Activated naive CD8-positive, alpha-beta T cell (primary cell): Measurements from ENCODE around the gene C3orf20.

ENCODE experiments used
- H3K27ac Mint-ChIP-seq: one replicate; pipeline ENCODE4 v1.8.0; 2021; ENCODE audit warnings: mixed read lengths
- H3K27me3 Mint-ChIP-seq: one replicate; pipeline ENCODE4 v1.8.0; 2021; ENCODE audit warnings: mixed read lengths
- H3K36me3 Mint-ChIP-seq: one replicate; pipeline ENCODE4 v1.8.0; 2021; ENCODE audit warnings: mixed read lengths
- H3K4me1 Mint-ChIP-seq: one replicate; pipeline ENCODE4 v1.8.0; 2021; ENCODE audit warnings: low read depth, mixed read lengths
- H3K4me3 Mint-ChIP-seq: one replicate; pipeline ENCODE4 v1.8.0; 2021; ENCODE audit warnings: mild to moderate bottlenecking, mixed read lengths
- H3K9me3 Mint-ChIP-seq: one replicate; pipeline ENCODE4 v1.8.0; 2021; ENCODE audit warnings: low read depth, mixed read lengths

Gene C3orf20

GRCh38 chr3:14664170-14664569, 10.8 kb upstream of the C3orf20 start:
- H3K4me1 Mint-ChIP-seq, result peaks cover 10% of the 10 kb centered on the region
- H3K27ac Mint-ChIP-seq, result no peak overlapping the region

DNA sequence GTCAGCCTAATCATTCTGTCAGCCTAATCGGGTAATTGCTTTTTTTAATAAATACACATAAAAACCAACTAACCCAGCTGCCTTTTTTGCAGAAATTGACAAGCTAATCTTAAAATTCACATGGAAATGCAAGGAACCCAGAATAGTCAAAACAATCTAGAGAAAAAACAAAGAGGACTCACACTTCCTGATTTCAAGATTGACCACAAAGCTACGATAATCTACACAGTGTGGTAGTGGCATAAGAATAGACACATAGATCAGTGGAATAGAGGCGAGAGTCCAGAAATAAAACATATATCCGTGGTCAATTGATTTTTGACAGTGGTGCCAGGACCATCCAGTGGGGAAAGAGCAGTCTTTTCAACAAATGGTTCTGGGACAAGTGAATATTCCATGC, 2.4 kb upstream of the C3orf20 start:
- Mint-ChIP-seq H3K27ac (no peak overlapping the region), H3K27me3 (no peaks in the 10 kb centered on the region), H3K4me3 (no peak overlapping the region), H3K36me3 (peaks cover 4% of the 10 kb centered on the region), H3K9me3 (no peaks in the 10 kb centered on the region), H3K4me1 (no peaks in the 10 kb centered on the region)

More at GRCh38 chr3:14664170-14664569, 10.8 kb upstream of the C3orf20 start:
- Mint-ChIP-seq H3K27me3 (no peaks in the 10 kb centered on the region), H3K4me3 (no peak overlapping the region), H3K36me3 (peaks cover 7% of the 10 kb centered on the region), H3K9me3 (no peaks in the 10 kb centered on the region)

DNA sequence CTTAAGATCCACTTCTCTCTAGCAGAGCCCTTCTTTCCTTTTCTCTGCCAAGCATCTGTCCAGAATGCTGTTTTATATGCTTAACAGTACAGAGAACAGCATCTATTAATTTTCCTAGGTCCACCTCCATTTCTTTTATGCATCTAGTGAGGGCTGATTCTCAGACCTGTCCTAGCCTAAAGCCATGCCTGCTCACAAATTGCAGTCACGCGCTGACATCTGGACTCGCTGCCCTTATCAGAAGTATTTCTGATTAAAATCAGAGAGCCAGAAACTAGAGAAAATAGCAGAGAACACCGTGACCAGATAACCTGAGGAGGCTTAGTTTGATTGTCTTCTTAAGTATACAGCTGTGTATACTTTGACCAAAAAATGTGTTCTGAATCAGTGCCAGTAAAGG, 1.9 kb downstream of the C3orf20 start:
- Mint-ChIP-seq H3K27me3 (no peaks in the 10 kb centered on the region), H3K36me3 (peaks cover 8% of the 10 kb centered on the region), H3K4me3 (no peak overlapping the region), H3K9me3 (no peaks in the 10 kb centered on the region), H3K4me1 (no peaks in the 10 kb centered on the region), H3K27ac (no peak overlapping the region)

DNA sequence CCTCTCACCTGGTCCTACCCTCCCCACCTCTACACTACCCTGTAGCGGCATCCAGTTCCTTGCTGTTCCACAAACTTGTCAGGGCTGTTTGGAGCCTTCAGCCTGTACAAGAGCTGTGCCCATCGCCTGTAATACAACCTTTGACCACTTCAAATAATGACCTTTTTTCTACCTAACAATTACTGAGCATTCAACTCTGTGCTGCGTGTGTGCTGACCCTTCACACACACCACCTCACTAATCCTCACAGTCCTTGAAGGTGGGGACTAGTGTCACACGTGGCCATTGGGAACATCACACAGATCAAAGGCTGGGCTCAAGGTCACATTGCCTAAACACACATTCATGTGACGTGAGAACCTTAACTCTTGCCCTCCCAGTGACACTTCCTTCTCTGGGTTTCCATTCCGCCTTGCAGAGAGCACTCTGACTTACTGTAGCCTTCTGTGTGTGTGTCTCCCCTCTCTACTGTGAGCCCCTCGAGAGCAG, 3.1 kb downstream of the C3orf20 start:
- H3K9me3 Mint-ChIP-seq, result no peaks in the 10 kb centered on the region
- H3K27ac Mint-ChIP-seq, result no peak overlapping the region
- H3K4me3 Mint-ChIP-seq, result no peak overlapping the region
- no peaks in the 10 kb centered on the region for H3K4me1 Mint-ChIP-seq
- peaks cover 5% of the 10 kb centered on the region for H3K36me3 Mint-ChIP-seq
- no peaks in the 10 kb centered on the region for H3K27me3 Mint-ChIP-seq

DNA sequence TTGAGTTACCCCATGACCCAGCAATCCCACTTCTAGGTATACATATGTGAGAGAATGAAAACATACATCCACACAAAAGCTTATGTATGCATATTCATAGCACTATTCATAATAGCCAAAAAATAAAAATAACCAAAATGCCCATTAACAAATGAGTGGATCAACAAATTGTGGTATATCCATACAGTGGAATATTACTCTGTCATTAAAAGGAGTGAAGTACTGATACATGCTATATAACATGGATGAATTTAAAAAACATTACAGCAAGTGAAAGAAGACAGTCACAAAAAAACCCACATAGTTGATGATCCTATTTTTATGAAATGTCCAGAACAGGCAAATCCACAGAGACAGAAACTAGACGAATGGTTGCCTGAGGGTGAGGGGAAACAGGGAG, 5.2 kb downstream of the C3orf20 start:
- H3K4me3 Mint-ChIP-seq, result no peak overlapping the region
- H3K27me3 Mint-ChIP-seq, result no peaks in the 10 kb centered on the region
- H3K9me3 Mint-ChIP-seq, result no peaks in the 10 kb centered on the region
- H3K27ac Mint-ChIP-seq, result no peak overlapping the region
- H3K4me1 Mint-ChIP-seq, result no peaks in the 10 kb centered on the region
- peaks cover 4% of the 10 kb centered on the region for H3K36me3 Mint-ChIP-seq

DNA sequence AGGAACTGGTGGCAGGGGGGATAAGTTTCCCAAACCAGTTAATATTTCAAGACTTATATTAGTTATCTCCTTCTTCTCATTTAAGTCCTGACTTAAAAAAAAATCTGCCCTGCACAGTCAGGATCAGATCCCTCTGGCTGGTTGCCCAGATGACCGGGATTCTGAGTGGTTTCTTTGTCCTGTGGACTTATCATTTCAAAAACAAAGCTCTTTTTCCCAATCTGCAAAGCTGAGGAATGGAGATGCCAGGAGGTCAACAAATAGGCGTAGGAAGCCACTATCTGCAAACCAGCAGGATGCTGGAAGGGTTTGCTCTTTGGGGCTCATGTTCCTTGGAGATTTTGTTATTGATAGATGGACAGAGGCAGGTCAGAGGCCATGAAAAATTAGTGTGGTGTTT, 5.8 kb downstream of the C3orf20 start:
- no peaks in the 10 kb centered on the region for H3K9me3 Mint-ChIP-seq
- H3K4me1 Mint-ChIP-seq, result no peaks in the 10 kb centered on the region
- H3K36me3 Mint-ChIP-seq, result peaks cover 7% of the 10 kb centered on the region
- no peak overlapping the region for H3K4me3 Mint-ChIP-seq
- H3K27ac Mint-ChIP-seq, result no peak overlapping the region
- no peaks in the 10 kb centered on the region for H3K27me3 Mint-ChIP-seq

- Mint-ChIP-seq H3K4me3 (no peak overlapping the region), H3K27me3 (peaks cover 1% of the 10 kb centered on the region), H3K27ac (no peak overlapping the region), H3K36me3 (peaks cover 7% of the 10 kb centered on the region), H3K9me3 (no peaks in the 10 kb centered on the region), H3K4me1 (no peaks in the 10 kb centered on the region)
These were observed 9.5 kb downstream of the C3orf20 start for GRCh38 chr3:14684447-14684846.

- Mint-ChIP-seq H3K4me1 (no peaks in the 10 kb centered on the region), H3K36me3 (peaks cover 7% of the 10 kb centered on the region), H3K27me3 (peaks cover 1% of the 10 kb centered on the region), H3K4me3 (no peak overlapping the region), H3K27ac (no peak overlapping the region), H3K9me3 (no peaks in the 10 kb centered on the region)
These were observed 10.2 kb downstream of the C3orf20 start for GRCh38 chr3:14685179-14685578.

- no peak overlapping the region for H3K4me3 Mint-ChIP-seq
- H3K27me3 Mint-ChIP-seq, result peaks cover 1% of the 10 kb centered on the region
- no peaks in the 10 kb centered on the region for H3K4me1 Mint-ChIP-seq
- H3K36me3 Mint-ChIP-seq, result peaks cover 8% of the 10 kb centered on the region
- no peaks in the 10 kb centered on the region for H3K9me3 Mint-ChIP-seq
- no peak overlapping the region for H3K27ac Mint-ChIP-seq
These were observed 12.4 kb downstream of the C3orf20 start for GRCh38 chr3:14687360-14687759.

DNA sequence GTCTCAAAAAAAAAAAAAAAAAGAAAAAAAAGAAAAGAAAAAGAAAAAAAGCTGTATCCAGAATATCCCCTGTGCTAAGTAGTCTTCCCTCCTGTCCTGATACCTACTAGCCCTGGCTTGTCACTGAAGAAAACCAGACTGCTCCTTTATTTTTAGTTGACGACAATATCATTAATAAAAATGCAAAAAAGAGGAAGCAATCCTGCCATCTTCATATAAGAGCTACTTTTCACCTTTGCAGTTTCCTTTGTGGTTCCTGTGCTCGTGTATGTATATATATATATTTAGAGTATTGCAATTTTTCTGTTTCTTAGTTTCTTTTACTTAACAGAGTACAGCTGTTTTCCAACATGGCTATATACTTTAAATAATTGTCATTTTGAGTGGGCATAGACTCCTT, 13.6 kb downstream of the C3orf20 start:
- Mint-ChIP-seq H3K9me3 (no peaks in the 10 kb centered on the region), H3K4me3 (no peak overlapping the region), H3K27ac (no peak overlapping the region), H3K36me3 (peaks cover 13% of the 10 kb centered on the region), H3K27me3 (peaks cover 1% of the 10 kb centered on the region), H3K4me1 (no peaks in the 10 kb centered on the region)

DNA sequence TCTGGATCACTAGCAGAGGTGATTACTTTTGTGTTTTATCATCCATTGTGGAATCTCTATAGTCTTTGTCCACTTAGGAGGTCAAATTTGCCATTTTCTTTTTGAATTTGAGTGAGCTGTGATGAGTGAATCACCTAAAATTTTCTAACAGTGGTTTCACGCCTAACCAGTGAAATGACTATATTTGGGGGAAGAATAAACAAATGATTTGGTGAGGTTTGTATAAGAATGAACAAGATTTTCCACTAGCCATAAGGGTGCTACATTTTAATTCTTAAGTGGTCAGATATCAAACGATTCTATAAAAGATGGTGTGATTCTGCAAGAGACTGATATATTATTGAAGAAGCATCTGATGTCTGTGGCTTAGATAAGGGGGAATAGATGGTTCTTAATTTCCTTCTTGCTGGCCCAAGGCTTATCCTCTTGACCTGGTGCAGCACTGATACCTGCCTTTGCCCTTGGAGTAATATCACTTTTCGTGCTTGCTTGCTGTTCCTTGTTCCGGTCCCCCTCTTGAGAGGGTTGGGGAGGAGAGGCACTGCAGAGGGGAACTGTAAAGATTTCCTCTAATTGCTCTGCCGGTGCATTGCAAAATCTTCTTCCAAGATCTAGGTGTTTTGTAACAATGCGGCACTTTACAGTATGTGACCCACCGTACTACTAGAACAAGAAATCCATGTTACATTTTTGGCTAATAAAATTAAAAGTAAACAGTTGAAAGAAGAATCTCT, 14.5 kb downstream of the C3orf20 start:
- H3K27me3 Mint-ChIP-seq, result peaks cover 1% of the 10 kb centered on the region
- H3K9me3 Mint-ChIP-seq, result no peaks in the 10 kb centered on the region

GRCh38 chr3:14691239-14691638, 16.3 kb downstream of the C3orf20 start:
- Mint-ChIP-seq H3K9me3 (no peaks in the 10 kb centered on the region), H3K36me3 (peaks cover 10% of the 10 kb centered on the region), H3K4me1 (no peaks in the 10 kb centered on the region), H3K4me3 (no peak overlapping the region), H3K27ac (no peak overlapping the region), H3K27me3 (peaks cover 1% of the 10 kb centered on the region)

More for the DNA sequence above, 14.5 kb downstream of the C3orf20 start:
- H3K4me3 Mint-ChIP-seq, result no peak overlapping the region
- no peak overlapping the region for H3K27ac Mint-ChIP-seq
- peaks cover 13% of the 10 kb centered on the region for H3K36me3 Mint-ChIP-seq
- no peaks in the 10 kb centered on the region for H3K4me1 Mint-ChIP-seq

DNA sequence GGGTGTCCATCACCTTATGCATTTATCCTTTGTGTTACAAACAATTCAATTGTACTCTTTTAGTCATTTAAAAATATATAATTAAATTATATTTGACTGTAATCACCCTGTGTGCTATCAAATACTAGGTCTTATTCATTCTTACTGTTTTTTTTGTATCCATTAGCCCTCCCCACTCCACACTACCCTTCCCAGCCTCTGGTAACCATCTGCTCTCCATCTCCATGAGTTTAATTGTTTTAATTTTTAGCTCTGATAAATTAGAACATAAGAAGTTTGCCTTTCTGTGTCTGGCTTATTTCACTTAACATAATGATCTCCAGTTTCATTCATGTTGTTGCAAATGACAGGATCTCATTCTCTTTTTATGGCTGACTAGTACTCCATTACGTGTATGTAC, 16.8 kb downstream of the C3orf20 start:
- Mint-ChIP-seq H3K4me1 (no peaks in the 10 kb centered on the region), H3K27ac (no peak overlapping the region), H3K9me3 (no peaks in the 10 kb centered on the region), H3K36me3 (peaks cover 10% of the 10 kb centered on the region), H3K27me3 (peaks cover 1% of the 10 kb centered on the region), H3K4me3 (no peak overlapping the region)

DNA sequence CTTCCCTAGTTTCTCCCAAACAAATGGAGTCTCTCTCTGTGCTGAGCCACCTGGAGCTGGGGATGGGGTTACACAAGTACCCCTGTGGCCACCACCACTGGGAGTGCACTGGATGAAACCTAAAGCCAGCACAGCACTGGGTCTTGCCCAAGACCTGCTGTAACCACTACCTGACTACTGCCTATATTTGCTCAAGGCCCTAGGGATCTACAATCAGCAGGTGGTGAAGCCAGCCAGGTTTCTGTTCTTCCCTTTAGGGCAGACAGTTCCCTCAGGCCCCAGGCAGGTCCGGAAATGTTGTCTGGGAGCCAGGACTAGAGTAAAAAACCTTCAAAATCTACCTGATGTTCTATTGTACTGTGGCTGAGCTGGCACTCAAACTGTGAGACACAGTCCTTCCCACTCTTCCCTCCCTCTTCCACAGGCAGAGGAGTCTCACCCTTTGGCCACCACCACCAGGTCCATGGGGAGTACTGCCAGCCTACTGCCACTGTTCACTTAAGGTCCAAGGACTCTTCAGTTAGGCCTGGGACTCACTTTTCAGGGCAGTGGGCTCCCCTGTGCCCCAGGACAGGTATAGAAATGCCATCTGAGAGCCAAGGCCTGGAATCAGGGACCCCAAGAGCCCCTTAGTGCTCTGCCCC, 23.8 kb downstream of the C3orf20 start:
- H3K4me1 Mint-ChIP-seq, result no peaks in the 10 kb centered on the region
- no peaks in the 10 kb centered on the region for H3K27me3 Mint-ChIP-seq
- H3K9me3 Mint-ChIP-seq, result peaks cover 4% of the 10 kb centered on the region
- H3K4me3 Mint-ChIP-seq, result no peak overlapping the region
- peaks cover 6% of the 10 kb centered on the region for H3K36me3 Mint-ChIP-seq
- no peak overlapping the region for H3K27ac Mint-ChIP-seq

- H3K4me3 Mint-ChIP-seq, result no peak overlapping the region
- H3K27me3 Mint-ChIP-seq, result no peaks in the 10 kb centered on the region
- peaks cover 4% of the 10 kb centered on the region for H3K9me3 Mint-ChIP-seq
- no peaks in the 10 kb centered on the region for H3K4me1 Mint-ChIP-seq
- no peak overlapping the region for H3K27ac Mint-ChIP-seq
- H3K36me3 Mint-ChIP-seq, result peaks cover 6% of the 10 kb centered on the region
These were observed 24.7 kb downstream of the C3orf20 start for GRCh38 chr3:14699643-14700042.

DNA sequence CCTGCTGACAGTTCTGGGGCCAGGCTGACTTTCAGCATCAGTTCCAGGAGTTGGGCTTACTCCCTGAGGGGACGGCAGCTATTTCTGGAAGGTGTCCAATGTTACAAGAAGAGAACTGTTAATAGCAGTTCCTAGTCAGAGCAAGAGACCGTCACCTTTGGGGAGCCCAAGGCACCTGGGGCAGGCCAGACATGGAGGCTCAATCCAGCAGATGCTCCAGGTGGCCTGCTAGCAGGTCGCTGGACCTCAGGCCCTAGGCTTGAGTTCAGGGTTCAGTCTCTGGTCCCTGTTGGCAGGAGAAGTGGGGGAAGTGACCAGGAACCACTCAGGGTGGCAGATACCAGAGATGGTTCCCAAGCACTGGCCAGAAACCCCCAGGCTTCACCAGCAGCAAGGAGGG, 25.9 kb downstream of the C3orf20 start:
- peaks cover 4% of the 10 kb centered on the region for H3K9me3 Mint-ChIP-seq

More for the DNA sequence above, 25.9 kb downstream of the C3orf20 start:
- Mint-ChIP-seq H3K27ac (no peak overlapping the region), H3K27me3 (no peaks in the 10 kb centered on the region), H3K4me1 (no peaks in the 10 kb centered on the region), H3K36me3 (peaks cover 6% of the 10 kb centered on the region), H3K4me3 (no peak overlapping the region)
